A673 (cell line): Measurements from ENCODE around the gene CDK15. TPM values are rescaled to one million over a fixed set of nuclear protein-coding genes. Genes with fewer than 3 reads are reported as not detected.

Experiments
- BruUV-seq: library from RNA; stranded (reverse); fragments of 400-500 nt; replicated peaks from 2 replicates; lab custom pipeline; 2021; lab: Mats Ljungman, UMichigan
- CTCF ChIA-PET: fragments of 300-600 bp; sonication (Branson Sonifier 250); formaldehyde crosslinking; loops from one replicate; lab custom pipeline; 2022; ENCODE audit warnings: antibody characterized with exemption; lab: Charles Lee
- POLR2A ChIA-PET: fragments of 300-600 bp; sonication (Branson Sonifier 250); formaldehyde crosslinking; loops from one replicate; lab custom pipeline; 2022; ENCODE audit warnings: antibody characterized with exemption; ENCODE audit not compliant: low non-redundant PET; lab: Charles Lee
- DNase-seq: peaks from one replicate; pipeline ENCODE4 v3.0.0-alpha.2; 2015; ENCODE audit warnings: low spot score
- H3K27ac ChIP-seq: fragments of 200-600 bp; sonication (generic); 2 replicates; pipeline ENCODE4 v1.5.1; 2016; ENCODE audit warnings: mixed run types, low read depth, mild to moderate bottlenecking, mixed read lengths, antibody characterized with exemption, low read length; ENCODE audit not compliant: poor library complexity, severe bottlenecking
- H3K27me3 ChIP-seq: fragments of 200-600 bp; sonication (generic); replicated peaks from 2 replicates; pipeline ENCODE4 v1.6.1; 2017; ENCODE audit warnings: mixed run types, low read depth, mild to moderate bottlenecking, mixed read lengths, antibody characterized with exemption, low read length; ENCODE audit not compliant: insufficient read depth, poor library complexity
- H3K36me3 ChIP-seq: fragments of 200-600 bp; sonication (generic); 2 replicates; pipeline ENCODE4 v1.6.1; 2016; ENCODE audit warnings: mixed run types, mild to moderate bottlenecking, mixed read lengths, antibody characterized with exemption, low read length; ENCODE audit not compliant: insufficient read depth, poor library complexity, severe bottlenecking
- H3K4me1 ChIP-seq: fragments of 200-600 bp; sonication (generic); 2 replicates; pipeline ENCODE4 v1.6.1; 2017; ENCODE audit warnings: mixed run types, mild to moderate bottlenecking, mixed read lengths, antibody characterized with exemption, low read length; ENCODE audit not compliant: insufficient read depth, poor library complexity, severe bottlenecking
- H3K4me3 ChIP-seq: fragments of 200-600 bp; sonication (generic); 2 replicates; pipeline ENCODE4 v1.5.1; 2016; ENCODE audit warnings: low read depth, mixed run types, mild to moderate bottlenecking, mixed read lengths, low read length; ENCODE audit not compliant: poor library complexity, severe bottlenecking
- H3K9me3 ChIP-seq: fragments of 200-600 bp; sonication (generic); 2 replicates; pipeline ENCODE4 v1.6.1; 2016; ENCODE audit warnings: mixed run types, low read depth, mild to moderate bottlenecking, mixed read lengths, antibody characterized with exemption, low read length; ENCODE audit not compliant: poor library complexity, severe bottlenecking
- EZH2 ChIP-seq: fragments of 200-600 bp; sonication (generic); IDR thresholded peaks from 2 replicates; pipeline ENCODE4 v1.6.1; 2017; ENCODE audit warnings: borderline replicate concordance, low read depth, mild to moderate bottlenecking, mixed read lengths, antibody characterized with exemption, low read length; ENCODE audit not compliant: poor library complexity, severe bottlenecking
- intact Hi-C: fragments of 100-400 bp; cut with micrococcal nuclease; formaldehyde crosslinking; loops from one replicate; pipeline ENCODE4 v1.10.0; 2022; ENCODE audit not compliant: unreplicated experiment
- total RNA-seq: library from RNA; stranded (reverse); gene quantifications from 2 replicates; pipeline ENCODE4 v1.2.3, GENCODE V29; 2021
- TF ChIP-seq, protein P1 (sequence below): fragments of 300-800, 200-600 bp; sonication (generic); conservative IDR thresholded peaks from 2 replicates; pipeline ENCODE4 v1.5.1; 2017; ENCODE audit warnings: low read depth, mild to moderate bottlenecking, antibody characterized with exemption, low read length, moderate library complexity, mixed read lengths

CDK15 gene
- total RNA-seq, 1 experiment from 2014 or later = 0.11 TPM

DNA sequence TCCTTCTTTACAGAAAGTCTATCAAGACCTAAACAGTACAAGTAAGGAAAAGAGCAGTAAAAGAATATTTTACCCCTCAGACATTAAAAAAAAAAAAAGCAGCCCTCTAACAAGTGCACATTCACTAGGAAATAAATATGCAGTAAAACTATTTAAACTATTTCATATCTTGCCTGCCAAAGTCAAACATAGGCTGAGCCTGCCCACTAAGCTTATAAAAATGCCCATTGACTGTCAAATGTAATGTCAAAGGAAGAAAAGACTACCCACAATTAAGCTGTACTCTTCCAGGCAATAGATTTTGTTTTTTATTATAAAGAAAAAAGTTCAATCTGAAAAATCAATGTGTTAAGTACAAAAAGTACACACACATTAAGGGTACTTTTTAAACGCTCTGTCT is 37.4 kb upstream of the CDK15 start:
- no peak for DNase-seq
- peaks cover 14% of the 10 kb centered on the region for H3K36me3 ChIP-seq
- no peaks in the 10 kb centered on the region for H3K27me3 ChIP-seq
- ChIA-PET CTCF (no interaction called here), POLR2A (no interaction called here)
- peaks cover 7% of the 10 kb centered on the region for H3K4me1 ChIP-seq
- BruUV-seq = no TSS peak
- no peaks in the 10 kb centered on the region for H3K9me3 ChIP-seq
- TF ChIP-seq, protein P1, sequence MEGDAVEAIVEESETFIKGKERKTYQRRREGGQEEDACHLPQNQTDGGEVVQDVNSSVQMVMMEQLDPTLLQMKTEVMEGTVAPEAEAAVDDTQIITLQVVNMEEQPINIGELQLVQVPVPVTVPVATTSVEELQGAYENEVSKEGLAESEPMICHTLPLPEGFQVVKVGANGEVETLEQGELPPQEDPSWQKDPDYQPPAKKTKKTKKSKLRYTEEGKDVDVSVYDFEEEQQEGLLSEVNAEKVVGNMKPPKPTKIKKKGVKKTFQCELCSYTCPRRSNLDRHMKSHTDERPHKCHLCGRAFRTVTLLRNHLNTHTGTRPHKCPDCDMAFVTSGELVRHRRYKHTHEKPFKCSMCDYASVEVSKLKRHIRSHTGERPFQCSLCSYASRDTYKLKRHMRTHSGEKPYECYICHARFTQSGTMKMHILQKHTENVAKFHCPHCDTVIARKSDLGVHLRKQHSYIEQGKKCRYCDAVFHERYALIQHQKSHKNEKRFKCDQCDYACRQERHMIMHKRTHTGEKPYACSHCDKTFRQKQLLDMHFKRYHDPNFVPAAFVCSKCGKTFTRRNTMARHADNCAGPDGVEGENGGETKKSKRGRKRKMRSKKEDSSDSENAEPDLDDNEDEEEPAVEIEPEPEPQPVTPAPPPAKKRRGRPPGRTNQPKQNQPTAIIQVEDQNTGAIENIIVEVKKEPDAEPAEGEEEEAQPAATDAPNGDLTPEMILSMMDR = no peak
- no peak for TF ChIP-seq EZH2
- intact Hi-C loops = no loop called here
- H3K4me3 ChIP-seq = no peak overlapping the region
- H3K27ac ChIP-seq = no peak overlapping the region

DNA sequence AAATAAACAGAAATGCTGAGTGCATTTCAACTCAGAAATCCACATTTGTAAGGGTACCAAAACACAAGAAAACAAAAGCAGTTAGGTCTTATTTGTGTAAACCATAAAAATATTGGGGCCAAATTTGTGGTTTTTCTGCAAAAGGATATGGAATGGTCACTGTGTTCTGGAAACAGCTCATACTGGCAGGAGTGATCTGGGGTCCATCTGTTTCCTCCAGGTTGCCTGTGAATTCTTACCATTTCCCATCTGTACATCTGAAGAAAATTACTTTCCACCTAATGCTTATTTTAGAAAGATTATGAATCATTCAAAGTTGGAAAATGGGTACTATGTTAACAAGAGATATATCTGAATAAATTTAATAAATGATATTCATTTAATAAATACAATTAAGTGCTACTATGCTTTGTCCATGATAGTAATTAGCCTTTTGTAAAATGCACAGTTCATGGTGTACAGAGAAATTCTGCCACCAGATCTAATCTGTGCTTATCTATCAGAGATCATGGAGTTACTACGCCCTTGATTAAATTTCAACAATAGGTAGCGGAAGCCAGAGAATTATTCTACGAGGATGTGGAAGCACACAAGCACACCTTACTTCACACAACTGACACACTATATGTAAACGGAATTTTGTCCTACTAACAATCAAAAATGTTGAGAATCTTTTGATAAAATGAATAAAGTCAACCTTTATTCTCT is 36.5 kb upstream of the CDK15 start:
- no peak overlapping the region for H3K27ac ChIP-seq
- H3K27me3 ChIP-seq = no peaks in the 10 kb centered on the region
- H3K36me3 ChIP-seq = peaks cover 14% of the 10 kb centered on the region
- no TSS peak for BruUV-seq
- TF ChIP-seq EZH2 = no peak
- TF ChIP-seq, protein P1 = no peak
- H3K9me3 ChIP-seq = no peaks in the 10 kb centered on the region
- peaks cover 12% of the 10 kb centered on the region for H3K4me1 ChIP-seq
- POLR2A ChIA-PET = no interaction called here
- H3K4me3 ChIP-seq = no peak overlapping the region
- DNase-seq = no peak
- intact Hi-C loops = no loop called here
- CTCF ChIA-PET = no interaction called here

DNA sequence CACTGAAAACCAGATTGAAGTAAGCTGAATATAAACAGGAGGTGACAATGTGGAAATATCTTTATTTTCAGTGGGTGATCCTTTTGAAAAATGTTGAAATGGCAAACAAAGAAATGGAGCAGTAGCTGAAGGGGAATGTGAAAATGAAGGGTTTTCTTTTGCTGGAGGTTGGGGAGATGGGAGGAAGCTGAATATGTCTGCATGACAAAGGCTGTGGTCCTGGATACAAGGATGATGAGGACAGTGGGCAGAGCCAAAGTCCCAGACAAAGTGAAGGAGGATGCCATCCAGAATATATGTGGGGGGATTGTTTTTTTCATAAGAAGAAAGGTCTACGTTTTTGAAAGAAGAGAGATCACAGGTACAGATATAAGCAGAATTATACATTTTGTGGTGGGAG is 32.3 kb upstream of the CDK15 start:
- no peaks in the 10 kb centered on the region for H3K9me3 ChIP-seq
- peaks cover 51% of the 10 kb centered on the region for H3K4me1 ChIP-seq
- ChIA-PET POLR2A (no interaction called here), CTCF (no interaction called here)
- BruUV-seq = no TSS peak
- intact Hi-C loops = no loop called here
- TF ChIP-seq, protein P1 = no peak
- no peak for TF ChIP-seq EZH2
- H3K4me3 ChIP-seq = no peak overlapping the region
- no peaks in the 10 kb centered on the region for H3K27me3 ChIP-seq
- no peaks in the 10 kb centered on the region for H3K36me3 ChIP-seq
- H3K27ac ChIP-seq = no peak overlapping the region
- no peak for DNase-seq
